Erythroblast (primary cell): Measurements from ENCODE around the gene ZMIZ1.

Source experiments
- GATA1 ChIP-seq: IDR thresholded peaks from 2 replicates; pipeline ENCODE4 v1.6.1; 2011; ENCODE audit warnings: low read depth, mild to moderate bottlenecking, control low read depth, low read length, moderate library complexity
- POLR2A ChIP-seq: IDR thresholded peaks from 2 replicates; pipeline ENCODE4 v1.6.1; 2011; ENCODE audit warnings: mild to moderate bottlenecking, low read length

GRCh38 chr10:79156334-79157274 is 87.8 kb downstream of the ZMIZ1 start:
- TF ChIP-seq POLR2A, result no peak
- TF ChIP-seq GATA1, result no peak
